ENCODE data around the gene PRKG1.
"Not testable (repeated sequence)": the region's sequence is repeated elsewhere in the genome, so short reads cannot be mapped to it uniquely, and the experiment has no call there.

The PRKG1 gene

DNA sequence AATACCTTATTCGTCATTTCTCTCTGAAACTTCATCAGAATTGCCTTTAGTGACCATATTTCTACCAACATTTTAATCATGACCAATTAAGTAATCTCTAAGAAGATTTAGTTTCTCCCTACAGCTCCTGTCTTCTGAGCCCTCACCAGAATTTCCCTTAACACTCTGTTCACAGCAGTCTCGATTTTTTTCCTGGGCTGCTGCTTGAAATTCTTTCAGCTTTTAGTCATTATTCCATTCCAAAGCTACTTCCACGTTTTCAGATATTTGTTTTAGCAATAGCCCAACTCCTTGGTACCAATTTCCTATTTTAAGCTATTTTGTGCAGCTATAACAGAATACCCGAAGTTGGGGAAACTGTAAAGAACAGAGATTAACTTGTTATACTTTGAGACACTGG, 1047.4 kb downstream of the PRKG1 start:
- DNase-seq (ENCODE audit: low spot score): no peak

DNA sequence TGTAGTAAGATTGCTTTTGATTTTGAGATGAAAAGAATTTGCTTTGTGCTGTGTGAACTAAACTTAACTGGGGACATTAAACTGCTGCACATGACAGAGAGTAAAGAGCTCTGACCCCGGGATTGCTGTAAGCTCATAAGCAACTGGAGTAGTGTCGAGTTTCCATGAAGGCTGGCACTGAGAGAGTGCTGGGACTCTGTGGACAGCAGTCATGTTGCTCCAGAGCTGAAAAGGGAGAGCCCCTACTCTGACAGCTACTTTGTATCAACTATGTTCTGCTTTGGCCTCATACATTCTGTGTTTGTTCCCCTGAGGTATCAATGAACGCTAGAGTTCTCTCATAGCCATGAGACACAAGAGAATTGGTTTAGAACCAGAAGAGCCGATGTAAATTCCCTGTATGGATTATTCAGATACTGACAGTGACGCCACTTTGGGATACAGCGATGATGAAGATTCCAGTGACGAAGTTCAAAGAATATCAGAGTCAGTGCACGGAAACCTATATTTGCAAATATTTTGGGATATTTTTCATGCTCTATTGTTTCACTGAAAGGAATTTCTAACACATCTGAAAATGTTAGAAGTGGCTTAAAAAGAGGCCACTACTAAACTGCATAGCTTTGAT, 1053.9 kb downstream of the PRKG1 start:
- no peak for DNase-seq (ENCODE audit: low spot score)

DNA sequence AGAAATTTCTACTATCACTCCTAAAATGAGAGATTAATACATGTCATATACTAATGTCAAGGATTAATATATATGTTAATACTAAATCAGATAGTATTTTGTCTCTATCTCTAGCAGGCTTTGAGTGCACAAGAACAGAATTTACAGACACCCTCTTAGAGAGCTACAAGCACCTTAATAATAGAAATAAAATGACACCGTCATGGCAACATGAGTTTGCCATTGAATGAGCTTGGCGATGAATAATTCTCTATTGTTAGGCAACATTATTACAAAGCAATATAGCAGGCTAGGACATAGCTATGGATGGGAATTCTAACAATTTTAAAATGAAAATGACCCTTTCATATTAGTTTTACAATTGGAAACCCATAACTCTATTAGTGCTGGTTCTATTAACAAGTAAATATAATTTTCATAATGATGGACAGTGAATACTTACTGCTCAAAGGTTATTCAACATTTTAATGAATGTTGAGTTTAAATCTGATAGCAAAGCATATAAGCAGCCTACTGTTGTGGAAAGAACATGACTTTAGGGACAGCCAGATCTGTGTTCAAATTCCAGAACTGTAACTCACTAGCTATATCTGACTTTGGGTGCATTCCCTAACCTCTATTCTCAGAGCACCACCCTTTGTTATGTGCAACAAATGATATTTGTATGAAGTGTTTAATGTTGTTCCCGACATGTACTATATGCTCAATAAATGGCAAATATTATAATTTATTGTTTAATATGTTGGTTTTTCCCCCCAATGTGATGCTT, 1055.3 kb downstream of the PRKG1 start:
- no peak for DNase-seq (ENCODE audit: low spot score)

DNA sequence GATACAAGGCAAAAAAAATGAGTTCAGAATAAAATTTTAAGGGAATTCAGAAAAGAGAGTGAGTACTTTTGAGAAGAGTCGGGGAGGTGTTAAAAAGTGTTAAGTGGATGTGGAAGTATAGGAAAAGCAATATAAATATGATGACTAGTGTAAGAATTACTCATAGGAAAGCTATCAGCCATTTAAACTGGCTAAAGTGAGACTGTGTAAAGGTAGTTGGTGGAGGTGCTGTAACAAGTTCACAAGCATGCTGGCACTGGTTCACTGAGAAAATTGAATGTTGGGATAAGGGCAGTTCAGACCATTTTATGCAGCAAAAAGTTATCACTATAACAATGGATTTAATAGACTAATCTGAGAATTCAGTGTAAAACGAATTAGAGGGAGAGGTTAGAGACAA, 1060.8 kb downstream of the PRKG1 start:
- no peak for DNase-seq (ENCODE audit: low spot score)

DNA sequence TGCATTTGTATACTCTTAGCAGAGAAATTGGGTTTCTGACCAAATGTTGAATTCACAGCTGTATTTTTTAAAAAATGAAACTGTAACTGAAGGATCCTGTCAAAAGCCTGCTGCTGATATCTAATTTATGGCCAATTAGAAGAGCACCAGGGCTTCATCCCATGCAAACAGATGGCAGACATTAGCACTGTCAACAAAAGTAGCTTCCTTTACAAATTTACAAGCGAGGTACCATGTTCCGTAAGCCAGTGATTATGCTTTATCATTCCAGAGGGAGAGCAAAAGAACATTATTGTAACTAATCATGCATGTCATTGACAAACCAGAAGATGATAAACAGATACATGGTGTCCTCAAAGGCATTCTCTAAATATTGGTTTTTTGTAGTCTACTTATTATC, 1062.6 kb downstream of the PRKG1 start:
- DNase-seq (ENCODE audit: low spot score): no peak

DNA sequence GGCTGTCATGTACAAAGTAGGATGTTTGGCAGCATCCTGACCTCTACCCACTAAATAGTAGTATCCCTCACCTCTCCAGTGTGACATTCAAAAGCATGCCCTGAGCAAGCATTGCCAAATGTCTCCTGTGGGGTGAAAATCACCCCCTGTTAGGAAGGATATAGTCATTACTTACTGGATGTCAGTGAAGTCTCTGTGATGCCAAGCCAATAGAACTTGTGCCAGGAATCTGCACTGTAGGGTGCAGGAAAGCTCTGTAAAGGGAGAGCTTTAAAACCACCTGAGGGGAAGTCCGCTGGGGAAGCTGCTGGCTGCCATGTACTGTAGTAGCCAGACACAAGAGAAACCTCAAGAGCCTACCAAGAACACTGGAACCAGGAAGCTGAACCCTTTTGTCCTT, 1069.1 kb downstream of the PRKG1 start:
- no peak for DNase-seq (ENCODE audit: low spot score)

DNA sequence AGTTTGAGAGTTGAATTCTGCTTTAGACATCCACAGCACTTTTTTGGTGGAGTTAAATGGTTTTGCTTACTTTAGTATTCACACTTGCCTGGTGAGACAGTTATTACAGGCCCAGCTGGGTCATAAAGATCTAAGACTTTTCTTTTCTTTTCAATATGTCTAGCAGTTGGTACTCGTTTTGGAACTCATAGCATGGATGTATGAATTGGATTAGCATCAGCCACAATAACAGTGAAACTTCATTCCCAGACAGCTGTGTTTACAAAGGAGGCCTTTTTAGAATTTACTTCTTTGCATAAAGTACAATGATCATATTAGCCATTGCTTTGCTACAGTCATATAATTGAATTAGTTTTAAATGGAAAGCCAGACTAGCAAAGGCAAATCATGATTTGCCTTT, 1071.3 kb downstream of the PRKG1 start:
- DNase-seq (ENCODE audit: low spot score): no peak

DNA sequence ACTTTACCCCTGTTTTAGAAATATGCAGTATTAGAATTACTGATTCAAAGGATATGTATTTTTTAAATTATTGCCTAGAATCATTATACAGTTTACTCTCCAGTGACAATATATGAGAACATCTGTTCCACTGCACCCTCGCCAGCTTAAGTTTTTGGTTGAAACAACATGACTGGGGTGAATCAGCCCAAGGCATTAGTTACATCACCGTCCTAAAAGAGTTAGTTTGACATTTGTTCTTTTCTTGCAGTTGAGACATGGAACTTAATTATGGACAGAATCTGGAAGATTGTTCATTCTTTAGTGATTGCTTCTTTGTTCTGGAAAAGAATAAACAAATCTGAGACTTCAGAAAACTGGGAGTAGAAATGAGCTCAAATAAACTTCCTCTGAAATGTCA, 1072.5 kb downstream of the PRKG1 start:
- DNase-seq (ENCODE audit: low spot score): no peak

DNA sequence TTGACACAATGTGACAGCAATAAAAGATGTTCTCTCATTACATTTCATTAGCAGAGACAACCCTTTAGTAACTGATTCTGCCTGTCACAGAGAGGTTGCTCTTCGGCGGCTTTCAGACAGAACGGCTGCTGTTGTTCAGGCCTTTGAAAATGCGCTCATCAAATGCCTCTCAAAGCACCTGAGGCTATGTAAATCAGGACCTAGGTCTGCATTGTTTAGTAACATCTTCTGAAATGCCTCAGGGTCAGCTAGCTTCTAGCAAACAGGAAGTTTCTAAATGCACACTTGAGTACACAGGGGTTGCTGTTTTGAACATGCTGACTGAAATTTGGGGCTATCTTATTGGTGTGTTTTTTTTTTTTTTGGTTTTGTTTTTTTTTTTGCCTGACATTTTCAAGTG, 1096.5 kb downstream of the PRKG1 start:
- DNase-seq (ENCODE audit: low spot score): no peak

DNA sequence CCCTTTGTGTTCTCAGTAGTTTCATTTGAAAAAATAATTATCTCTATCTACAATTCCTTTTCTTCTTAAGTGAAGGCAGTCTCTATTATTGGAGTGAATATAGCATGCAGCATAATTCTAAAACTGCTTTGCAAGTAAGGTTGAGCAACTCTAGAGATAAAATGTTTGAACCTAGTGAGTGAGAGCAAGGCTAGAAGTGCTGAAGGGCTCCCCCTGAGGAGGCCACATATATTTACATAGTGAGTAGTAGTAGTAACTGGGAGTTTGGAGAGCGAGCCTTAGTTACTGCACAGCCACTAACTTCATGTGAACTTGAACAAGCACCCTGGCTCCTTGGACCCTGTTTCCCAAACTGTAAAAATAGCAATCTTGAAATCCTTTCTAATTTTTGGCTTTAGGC, 1098.3 kb downstream of the PRKG1 start:
- peak; percentile 6 for DNase-seq (ENCODE audit: low spot score)

DNA sequence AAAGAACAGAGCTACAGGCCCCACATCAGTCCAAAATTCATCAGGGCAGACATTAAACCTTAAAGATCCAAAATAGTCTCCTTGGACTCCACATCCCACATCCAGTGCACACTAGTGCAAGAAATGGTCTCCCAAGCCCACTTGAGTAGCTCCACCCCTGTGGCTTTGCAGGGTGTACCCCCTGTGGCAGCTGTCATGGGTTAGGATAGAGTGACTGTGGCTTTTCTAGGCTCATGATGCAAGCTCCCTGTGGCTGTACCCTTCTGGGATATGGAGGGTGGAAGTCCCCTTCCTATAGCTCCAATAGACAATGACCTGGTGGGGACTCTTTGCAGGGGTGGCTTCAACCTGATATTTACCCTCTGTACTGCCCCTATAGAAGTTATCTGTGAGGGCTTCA, 1111.0 kb downstream of the PRKG1 start:
- DNase-seq (ENCODE audit: low spot score): no peak

DNA sequence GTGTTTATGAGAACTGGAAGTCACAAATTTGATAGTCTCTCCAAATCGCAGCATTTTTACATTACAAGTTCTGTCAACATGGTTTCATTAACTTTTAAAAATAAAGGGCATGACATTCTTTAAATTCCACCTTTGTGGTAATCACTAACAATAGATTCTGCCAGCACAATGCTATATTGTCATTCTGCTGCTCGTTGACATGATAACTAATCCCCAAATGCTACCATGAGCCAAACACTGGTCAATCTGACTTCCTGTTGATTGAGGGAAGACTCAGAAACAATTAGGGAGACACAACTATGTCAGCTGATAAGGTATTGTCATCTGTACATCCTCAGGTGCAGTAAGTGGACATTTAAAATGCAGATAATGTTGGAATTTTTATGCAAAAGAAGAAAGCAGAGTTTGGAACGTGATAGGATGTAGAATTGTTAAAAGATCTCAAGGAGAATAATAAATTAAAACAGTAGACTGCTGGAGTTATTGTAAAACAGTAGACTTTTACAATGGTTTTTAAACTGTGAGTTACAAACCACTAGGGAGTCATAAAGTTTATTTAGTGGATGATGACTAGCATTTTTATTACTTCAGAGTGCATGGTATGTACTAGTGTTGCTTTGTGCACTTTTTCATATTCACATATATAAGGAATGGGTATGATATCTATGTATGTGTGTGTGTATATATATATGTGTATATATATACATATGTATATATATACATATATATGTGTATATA, 1113.4 kb downstream of the PRKG1 start:
- DNase-seq (ENCODE audit: low spot score): peak; percentile 10

DNA sequence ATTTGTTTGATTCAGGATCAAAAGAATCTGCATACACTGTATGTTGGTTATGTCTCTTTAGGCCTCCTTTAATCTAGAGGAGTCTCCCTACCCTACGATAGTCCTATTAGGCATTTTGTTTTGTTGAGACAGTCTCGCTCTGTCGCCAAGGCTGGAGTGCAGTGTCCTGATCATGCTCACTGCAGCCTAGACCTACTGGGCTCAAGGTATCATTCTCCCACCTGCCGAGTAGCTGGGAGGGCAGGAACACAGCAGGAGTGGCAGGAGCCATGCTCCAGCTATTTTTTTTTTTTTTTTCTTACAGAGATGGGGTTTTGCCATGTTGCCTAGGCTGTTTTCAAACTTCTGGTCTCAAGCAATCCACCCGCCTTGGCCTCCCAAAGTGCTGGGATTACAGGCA, 1116.8 kb downstream of the PRKG1 start:
- no peak for DNase-seq (ENCODE audit: low spot score)

DNA sequence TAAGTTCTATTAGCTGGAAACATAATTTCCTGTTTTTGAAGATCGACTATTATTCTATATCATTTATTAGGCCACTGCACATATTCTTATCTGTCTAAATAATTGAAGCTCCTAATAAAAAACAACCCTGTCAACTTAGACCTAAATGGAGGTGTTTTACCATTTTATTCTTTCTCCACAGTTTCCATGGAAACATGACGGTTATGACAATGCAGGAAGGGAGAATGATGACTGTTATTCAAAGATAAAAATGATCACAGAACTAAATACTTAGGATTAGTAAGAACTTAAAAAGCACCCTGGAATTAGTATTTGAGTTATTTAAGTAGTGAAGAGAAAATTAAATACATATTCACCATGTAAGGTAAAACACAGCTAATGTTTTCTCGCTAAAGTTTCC, 1119.9 kb downstream of the PRKG1 start:
- DNase-seq (ENCODE audit: low spot score): no peak

DNA sequence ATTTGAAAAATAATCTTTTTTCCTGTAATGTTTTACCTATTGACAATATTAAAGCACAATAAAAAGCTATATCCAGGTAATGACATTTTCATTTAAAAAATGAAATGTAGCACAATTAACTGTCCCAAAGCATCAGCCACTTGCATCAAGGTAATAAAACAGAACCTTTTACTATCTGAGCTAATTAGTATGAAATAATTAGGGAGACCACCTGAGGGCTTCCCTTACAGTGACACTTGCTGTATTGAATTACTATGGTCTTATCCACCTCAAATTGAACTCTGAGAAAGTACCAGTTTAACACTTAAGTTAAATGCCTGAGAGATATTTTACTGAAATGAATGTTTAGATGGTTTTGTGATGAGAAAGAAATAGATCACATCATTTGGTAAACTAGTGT, 1120.4 kb downstream of the PRKG1 start:
- no peak for DNase-seq (ENCODE audit: low spot score)

DNA sequence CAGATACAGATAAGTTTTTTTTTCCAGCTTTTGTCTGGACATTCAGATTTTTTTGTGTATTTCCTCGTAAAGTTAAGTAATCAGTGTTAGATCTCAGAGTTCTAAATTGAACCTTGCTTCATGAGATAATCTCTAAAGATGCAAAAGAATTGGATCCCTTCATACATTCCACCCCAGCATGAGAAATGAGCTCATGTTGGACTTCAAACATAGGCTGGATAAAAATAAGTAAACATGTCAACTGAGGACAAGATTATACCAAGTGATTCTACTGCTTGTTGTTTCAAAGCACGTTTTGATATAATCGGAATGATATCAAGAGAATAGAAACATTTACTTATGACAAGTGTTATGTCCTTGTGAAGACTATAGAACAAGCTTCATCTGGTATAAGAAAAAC, 1122.8 kb downstream of the PRKG1 start:
- DNase-seq (ENCODE audit: low spot score): no peak

DNA sequence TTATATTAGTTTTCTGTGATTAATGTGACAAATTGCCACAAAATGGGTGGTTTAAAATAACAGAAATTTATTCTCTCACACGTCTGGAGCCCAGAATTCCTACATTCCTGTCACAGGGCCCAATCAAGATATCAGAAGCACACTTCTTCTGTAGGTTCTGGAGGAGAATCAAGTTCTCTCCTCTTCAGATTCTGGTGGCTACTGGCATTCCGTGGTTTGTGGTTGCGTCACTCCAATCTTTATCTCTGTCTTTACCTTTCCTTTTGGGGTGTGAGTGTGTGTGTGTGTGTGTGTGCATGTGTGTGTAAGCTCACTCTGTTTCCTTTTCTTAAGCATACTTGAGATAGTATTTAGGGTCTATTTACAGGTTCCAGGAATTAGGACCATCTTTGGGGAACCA, 1124.3 kb downstream of the PRKG1 start:
- no peak for DNase-seq (ENCODE audit: low spot score)

DNA sequence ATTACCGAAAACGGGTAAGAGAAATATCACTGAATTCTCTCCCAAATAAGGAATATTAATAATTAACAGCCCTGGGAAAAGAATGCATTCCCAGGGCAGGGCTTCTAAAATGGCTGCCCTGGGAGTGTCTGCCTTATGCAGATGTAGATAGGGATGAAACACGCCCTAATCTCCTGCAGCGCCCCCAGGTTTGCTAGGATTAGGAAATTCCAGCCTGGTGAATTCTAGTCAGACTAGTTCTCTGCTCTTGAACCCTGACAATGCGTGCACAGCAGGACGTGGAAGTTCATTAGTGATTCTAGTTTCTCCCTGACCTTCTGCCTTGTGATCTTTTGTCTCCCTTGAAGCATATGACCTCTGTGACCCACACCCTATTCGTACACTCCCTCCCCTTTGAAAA, 1130.6 kb downstream of the PRKG1 start:
- DNase-seq (ENCODE audit: low spot score): not testable (repeated sequence)

DNA sequence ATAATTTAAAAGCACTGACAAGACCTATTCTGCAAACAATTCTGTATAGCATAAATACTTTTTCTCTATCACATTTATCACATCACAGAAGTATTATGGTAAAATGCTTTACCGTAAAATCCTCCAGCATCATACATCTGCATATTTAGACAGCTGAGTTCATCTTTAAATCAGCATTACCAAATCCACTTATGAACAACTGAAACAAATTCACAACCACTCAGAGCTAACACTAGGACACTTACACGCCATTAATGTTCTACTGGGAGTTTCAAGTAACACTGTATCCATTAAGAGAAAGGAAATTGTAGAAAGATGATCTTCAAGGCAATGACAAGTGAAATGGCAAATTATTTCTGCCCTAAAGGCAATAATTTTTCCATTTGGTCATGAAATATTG, 1134.1 kb downstream of the PRKG1 start:
- DNase-seq (ENCODE audit: low spot score): no peak

DNA sequence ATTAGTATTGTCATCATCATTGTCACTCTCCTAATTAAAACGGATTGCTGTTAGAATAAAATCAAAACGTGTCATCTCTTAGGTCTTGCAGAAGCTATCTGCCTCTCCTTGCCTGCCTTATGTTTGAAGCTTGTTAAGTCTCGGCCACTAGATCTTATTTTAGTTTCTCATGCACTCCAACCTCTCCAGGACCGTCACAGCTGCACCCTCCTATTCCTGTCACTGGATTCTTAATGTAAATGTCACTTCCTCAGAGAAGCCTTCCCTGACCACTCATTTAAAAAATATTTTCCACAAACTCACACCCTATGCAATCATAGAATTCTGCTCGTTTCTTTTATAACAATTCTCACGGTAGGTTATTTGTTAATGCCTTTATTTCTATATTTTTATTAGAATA, 1135.9 kb downstream of the PRKG1 start:
- DNase-seq (ENCODE audit: low spot score): no peak

DNA sequence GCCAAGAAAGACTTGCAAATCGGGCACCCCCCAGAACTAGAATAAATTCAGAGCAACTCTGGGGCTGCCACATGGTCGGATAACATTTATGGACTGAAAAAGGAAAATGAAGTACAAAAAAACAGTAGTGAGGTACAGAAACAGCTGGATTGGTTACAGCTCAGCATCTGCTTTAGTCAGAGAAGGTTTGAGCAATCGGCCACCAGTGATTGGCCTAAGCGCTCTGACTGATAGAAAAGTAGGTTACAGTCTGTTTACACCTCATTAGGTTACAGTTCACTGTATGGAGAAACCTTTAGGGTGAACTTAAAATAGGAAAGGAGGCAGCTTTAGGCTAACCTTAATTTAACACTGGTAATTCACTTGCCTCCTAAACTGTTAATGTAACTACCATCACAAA, 1137.8 kb downstream of the PRKG1 start:
- no peak for DNase-seq (ENCODE audit: low spot score)

DNA sequence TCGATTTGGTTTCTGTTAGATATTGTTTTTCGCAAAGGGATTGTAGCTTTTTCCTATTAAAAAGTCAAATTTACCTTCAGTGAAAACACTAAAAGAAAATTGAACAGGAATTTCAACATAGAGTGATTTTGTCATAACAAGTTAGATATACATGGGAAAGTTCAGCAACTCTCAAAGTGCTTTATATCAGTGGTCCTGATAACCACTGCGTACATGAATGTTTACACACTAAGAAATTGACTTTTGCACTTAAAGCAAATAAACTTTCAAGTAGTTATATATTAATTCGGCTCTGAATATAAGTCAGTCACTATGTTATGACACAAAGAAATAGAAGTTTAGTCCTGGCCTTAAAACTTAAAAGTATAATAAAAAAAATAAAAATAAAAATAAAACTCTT, 1138.5 kb downstream of the PRKG1 start:
- DNase-seq (ENCODE audit: low spot score): no peak

DNA sequence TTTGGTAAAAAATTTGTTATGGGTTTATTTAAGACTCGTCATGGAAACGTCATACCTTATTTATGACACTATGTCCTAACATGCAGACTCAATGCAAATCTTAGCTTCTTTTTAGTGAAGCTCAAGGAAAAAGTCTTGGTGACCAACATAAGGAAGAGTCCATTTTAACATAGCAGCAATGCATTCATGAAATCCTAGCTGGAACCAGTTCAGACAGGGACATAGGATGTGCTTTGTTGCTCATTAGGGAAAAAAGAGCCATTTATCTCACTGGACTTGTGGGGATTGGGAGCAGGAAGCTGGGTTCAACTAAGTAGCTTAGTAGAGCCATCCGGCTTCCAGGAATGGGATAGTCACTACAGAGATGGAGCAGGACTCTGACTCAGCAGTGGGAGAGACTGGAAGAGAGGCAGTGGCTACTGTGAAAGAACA, 1139.0 kb downstream of the PRKG1 start:
- peak; percentile 32 for DNase-seq (ENCODE audit: low spot score)
